K562 (cell line): ENCODE results near the gene NRXN3. TPM values are rescaled to one million over a fixed set of nuclear protein-coding genes. Genes with fewer than 3 reads are reported as not detected.

Source experiments
- ATAC-seq: fragments of 200-7000 bp; cut with Tn5 transposase; 3 replicates; pipeline ENCODE4 v1.9.1; 2020; ENCODE audit warnings: moderate library complexity
- BruUV-seq: library from RNA; stranded (reverse); fragments of 400-500 nt; replicated peaks from 2 replicates; lab custom pipeline; 2021; lab: Mats Ljungman, UMichigan
- CTCF ChIA-PET: fragments of 300-600 bp; formaldehyde crosslinking; extraction: SDS; loops from one replicate; lab custom pipeline; 2021; ENCODE audit warnings: low intra/inter-chr PET ratio; lab: Yijun Ruan, JAX
- POLR2A ChIA-PET: fragments of 300-600, 350-650 bp; sonication (Branson Sonifier 250); formaldehyde crosslinking; extraction: SDS; loops from one replicate; lab custom pipeline; 2021; ENCODE audit warnings: antibody characterized with exemption, inconsistent platforms; lab: Yijun Ruan, JAX
- DNase-seq, 4 experiments: peaks; one replicate each; pipeline versions ENCODE4 v3.0.0 to v3.0.0-alpha.2; 2011 to 2018; ENCODE audit warnings: low spot score in 3 of 4, mixed read lengths in 3 of 4; ENCODE audit errors: extremely low read depth in 1 of 4
- FAIRE-seq: peaks from 2 replicates; lab custom pipeline; 2011; peaks lifted over from hg19 to GRCh38; lab: Jason Lieb, UNC
- H2AFZ ChIP-seq: 2 replicates; pipeline ENCODE4 v1.6.0; 2011; ENCODE audit warnings: low read depth, low read length, control low read depth, inconsistent platforms
- H3K27ac ChIP-seq: fragments of 200-600 bp; 3 replicates; pipeline ENCODE4 v1.8.0; 2011; ENCODE audit warnings: low read depth, mild to moderate bottlenecking, control low read depth, inconsistent platforms, low read length, moderate library complexity, mixed read lengths; ENCODE audit errors: extremely low read depth
- H3K27me3 ChIP-seq, 2 experiments: fragments of 300-600 bp in 1 of 2; 2 replicates in 1 of 2; 3 replicates in 1 of 2; pipeline versions ENCODE4 v1.6.0 to v1.8.0; 2011; ENCODE audit warnings: inconsistent platforms in 2 of 2, low read length in 2 of 2, mild to moderate bottlenecking in 1 of 2, mixed read lengths in 1 of 2, moderate library complexity in 1 of 2; ENCODE audit not compliant: control insufficient read depth in 2 of 2, insufficient read depth in 2 of 2
- H3K36me3 ChIP-seq: fragments of 300-600 bp; 3 replicates; pipeline ENCODE4 v1.8.0; 2011; ENCODE audit warnings: mild to moderate bottlenecking, low read length, inconsistent platforms; ENCODE audit not compliant: control insufficient read depth, insufficient read depth
- H3K4me1 ChIP-seq, 2 experiments: fragments of 200-600 bp in 1 of 2; replicated peaks in 1 of 2; 2 replicates in 1 of 2; 3 replicates in 1 of 2; pipeline versions ENCODE4 v1.5.1 to v1.8.0; 2011; ENCODE audit warnings: inconsistent platforms in 2 of 2, low read length in 2 of 2, mild to moderate bottlenecking in 1 of 2, mixed read lengths in 1 of 2, moderate library complexity in 1 of 2; ENCODE audit not compliant: control insufficient read depth in 2 of 2, insufficient read depth in 2 of 2
- H3K4me2 ChIP-seq: 2 replicates; pipeline ENCODE4 v1.6.1; 2011; ENCODE audit warnings: low read length, control low read depth, inconsistent platforms, mixed read lengths; ENCODE audit not compliant: insufficient read depth
- H3K4me3 ChIP-seq: fragments of 200-600 bp; sonication (generic), shearing (Covaris generic); 2 replicates; pipeline ENCODE4 v1.5.1; 2016; ENCODE audit warnings: control low read depth, inconsistent platforms
- H3K79me2 ChIP-seq: fragments of 200-600 bp; 3 replicates; pipeline ENCODE4 v1.8.0; 2011; ENCODE audit warnings: low read length, inconsistent platforms; ENCODE audit not compliant: control insufficient read depth, insufficient read depth
- H3K9ac ChIP-seq, 2 experiments: 2 replicates each; pipeline versions ENCODE4 v1.6.0 to v1.6.1; 2011; ENCODE audit warnings: low read depth in 2 of 2, low read length in 2 of 2, control low read depth in 1 of 2, inconsistent platforms in 1 of 2, mild to moderate bottlenecking in 1 of 2, mixed read lengths in 1 of 2; ENCODE audit not compliant: insufficient read depth in 1 of 2
- H3K9me1 ChIP-seq: one replicate; pipeline ENCODE4 v1.6.0; 2011; ENCODE audit warnings: inconsistent platforms, mild to moderate bottlenecking, low read length, moderate library complexity; ENCODE audit not compliant: control insufficient read depth, insufficient read depth
- H3K9me3 ChIP-seq: replicated peaks from 2 replicates; pipeline ENCODE4 v1.5.1; 2011; ENCODE audit warnings: low read depth, low read length, inconsistent platforms; ENCODE audit not compliant: control insufficient read depth, insufficient read depth
- H4K20me1 ChIP-seq: replicated peaks from 2 replicates; pipeline ENCODE4 v1.6.1; 2011; ENCODE audit warnings: low read length, inconsistent platforms, mixed read lengths; ENCODE audit not compliant: control insufficient read depth, insufficient read depth
- ATF1 ChIP-seq, 2 experiments: fragments of 450-650 bp in 1 of 2; IDR thresholded peaks; 2 replicates each; pipeline ENCODE4 v1.6.1; 2016; ENCODE audit warnings: missing compliant biosample characterization in 1 of 2, missing genetic modification characterization in 1 of 2
- BDP1 ChIP-seq: IDR thresholded peaks from 3 replicates; pipeline ENCODE4 v1.6.1; 2011; ENCODE audit not compliant: insufficient read length, insufficient read depth
- ERF ChIP-seq: fragments of 450-650 bp; formaldehyde crosslinking; IDR thresholded peaks from 2 replicates; pipeline ENCODE4 v1.4.0; 2020; ENCODE audit warnings: mild to moderate bottlenecking, mixed read lengths
- FOXP4 ChIP-seq: sonication (generic); formaldehyde crosslinking; IDR thresholded peaks from 2 replicates; pipeline ENCODE4 v1.8.0; 2022; ENCODE audit warnings: mild to moderate bottlenecking, missing genetic modification reagents, borderline replicate concordance
- HDAC1 ChIP-seq, 2 experiments: fragments of 450-650 bp; IDR thresholded peaks; 2 replicates each; pipeline ENCODE4 v1.6.1; 2016 to 2017; ENCODE audit warnings: inconsistent platforms in 1 of 2, mild to moderate bottlenecking in 1 of 2, moderate library complexity in 1 of 2
- MCM2 ChIP-seq: fragments of 450-650 bp; IDR thresholded peaks from 2 replicates; pipeline ENCODE4 v1.6.1; 2017; ENCODE audit warnings: low read depth, mild to moderate bottlenecking
- MTA1 ChIP-seq: fragments of 450-650 bp; IDR thresholded peaks from 2 replicates; pipeline ENCODE4 v1.6.1; 2017; ENCODE audit warnings: borderline replicate concordance
- NFRKB ChIP-seq: fragments of 450-650 bp; IDR thresholded peaks from 2 replicates; pipeline ENCODE4 v1.6.1; 2016; ENCODE audit warnings: low read depth
- PML ChIP-seq: IDR thresholded peaks from 2 replicates; pipeline ENCODE4 v1.6.1; 2012; ENCODE audit warnings: low read length, inconsistent platforms
- SMARCA5 ChIP-seq: fragments of 450-650 bp; IDR thresholded peaks from 2 replicates; pipeline ENCODE4 v1.6.1; 2016
- TAF9B ChIP-seq: fragments of 450-650 bp; IDR thresholded peaks from 2 replicates; pipeline ENCODE4 v1.6.1; 2018; ENCODE audit warnings: mild to moderate bottlenecking; ENCODE audit not compliant: partially characterized antibody
- TSHZ1 ChIP-seq: fragments of 250-450 bp; sonication (Bioruptor Pico); IDR thresholded peaks from 2 replicates; pipeline ENCODE4 v1.4.0; 2020; ENCODE audit warnings: mild to moderate bottlenecking, moderate library complexity
- ZBTB12 ChIP-seq: fragments of 250-450 bp; sonication (Bioruptor Pico); IDR thresholded peaks from 2 replicates; pipeline ENCODE4 v1.4.0; 2020
- ZC3H11A ChIP-seq: IDR thresholded peaks from 2 replicates; pipeline ENCODE4 v1.6.1; 2012; ENCODE audit warnings: low read depth, low read length, improper control_type of control experiment
- ZNF384 ChIP-seq: IDR thresholded peaks from 2 replicates; pipeline ENCODE4 v1.6.1; 2012; ENCODE audit warnings: low read depth, low read length, improper control_type of control experiment
- ZNF431 ChIP-seq: sonication (generic); formaldehyde crosslinking; IDR thresholded peaks from 2 replicates; pipeline ENCODE4 v1.8.0; 2022; ENCODE audit warnings: mild to moderate bottlenecking, missing genetic modification reagents
- ZNF699 ChIP-seq: fragments of 250-450 bp; sonication (Bioruptor Pico); IDR thresholded peaks from 2 replicates; pipeline ENCODE4 v1.8.0; 2021; ENCODE audit warnings: mild to moderate bottlenecking, moderate library complexity; ENCODE audit not compliant: insufficient replicate concordance
- ZNF778 ChIP-seq: fragments of 450-650 bp; formaldehyde crosslinking; IDR thresholded peaks from 2 replicates; pipeline ENCODE4 v1.4.0; 2020; ENCODE audit warnings: mild to moderate bottlenecking, moderate library complexity
- WGBS: fragments of 100-300 bp; shearing (Covaris generic); methylation state at CpG from one replicate; pipeline ENCODE4 v1.1.6; 2016; ENCODE audit warnings: low coverage, mixed read lengths; ENCODE audit not compliant: insufficient coverage; ENCODE audit errors: missing lambda C conversion rate; 5-methylcytosine and 5-hydroxymethylcytosine counted together
- in situ Hi-C: fragments of 300-500 bp; cut with MboI; formaldehyde crosslinking; loops from 4 replicates; pipeline ENCODE4 v1.15.0; 2018; ENCODE audit warnings: inconsistent platforms, mixed read lengths
- intact Hi-C: fragments of 100-400 bp; cut with micrococcal nuclease; formaldehyde crosslinking; loops from 2 replicates; pipeline ENCODE4 v1.14.2; 2022
- polyA plus RNA-seq, 8 experiments: library from polyadenylated mRNA; depleted of rRNA in 4 of 8; stranded (reverse) in 5 of 8; unstranded in 3 of 8; fragments of >200 nt; fragmentation: Nextera tagmentation in 2 of 8; fragmentation: Illumina TruSeq in 1 of 8; extraction: Ambion mirVana in 2 of 8; extraction: Trizol in 1 of 8; gene quantifications; 2 replicates each; pipeline versions ENCODE4 v1.2.1 to v1.2.3, GENCODE V29; 2011 to 2014; ENCODE audit warnings: inconsistent platforms in 1 of 8, missing spikeins in 1 of 8
- total RNA-seq, 7 experiments: library from RNA; depleted of rRNA in 6 of 7; stranded (reverse); fragments of >200 nt in 6 of 7; fragmentation: Illumina TruSeq in 2 of 7; extraction: Trizol in 2 of 7; gene quantifications; 2 replicates each; pipeline versions ENCODE4 v1.2.1 to v1.2.3, GENCODE V29; 2011 to 2021; ENCODE audit warnings: low replicate concordance in 1 of 7

NRXN3 gene
- total and polyA plus RNA-seq, 9 of the 15 experiments (the other 6 are each of a cell fraction or from before 2014, with no cell fraction given): 0.09 TPM; not detected in 8

GRCh38 chr14:78683981-78684380, 513.8 kb downstream of the NRXN3 start:
- Histone ChIP-seq H3K79me2 (no peaks in the 10 kb centered on the region), H2AFZ (no peak overlapping the region), H3K4me2 (no peak overlapping the region), H3K27ac (no peak overlapping the region), H3K4me3 (no peak overlapping the region), H3K4me1 (no peaks in the 10 kb centered on the region), H4K20me1 (no peaks in the 10 kb centered on the region), H3K9me1 (no peaks in the 10 kb centered on the region), H3K9me3 (no peaks in the 10 kb centered on the region), H3K9ac (no peak overlapping the region), H3K27me3 (no peaks in the 10 kb centered on the region), H3K36me3 (no peaks in the 10 kb centered on the region)
- intact Hi-C loops: no loop called here
- DNase-seq (no peak), ATAC-seq (no peak), FAIRE-seq (no peak)
- in situ Hi-C loops: no loop called here
- BruUV-seq: no TSS peak
- POLR2A ChIA-PET: no interaction called here
- 0% methylated on average over 1 of the region's 1 CpG for WGBS
- CTCF ChIA-PET: no interaction called here
- TF ChIP-seq ZNF778 (CRISPR knock-in tag): no peak
- TF ChIP-seq ZC3H11A: no peak
- no peak for TF ChIP-seq HDAC1 (IDR thresholded peaks at IDR 0.05)
- no peak for TF ChIP-seq PML
- no peak for TF ChIP-seq BDP1
- no peak for TF ChIP-seq ZNF431 (CRISPR knock-in tag)
- no peak for TF ChIP-seq ERF (CRISPR knock-in tag)
- no peak for TF ChIP-seq ATF1 (CRISPR knock-in tag; IDR thresholded peaks at IDR 0.05)
- no peak for TF ChIP-seq ATF1 (tag; IDR thresholded peaks at IDR 0.05)
- no peak for TF ChIP-seq TAF9B
- TF ChIP-seq ZNF384: no peak
- TF ChIP-seq MCM2: no peak
- TF ChIP-seq SMARCA5: no peak
- TF ChIP-seq TSHZ1 (CRISPR knock-in tag): no peak
- TF ChIP-seq FOXP4: no peak
- no peak for TF ChIP-seq ZBTB12
- no peak for TF ChIP-seq MTA1
- no peak for TF ChIP-seq NFRKB
- no peak for TF ChIP-seq ZNF699 (CRISPR knock-in tag)
